Neutrophil (primary cell): Measurements from ENCODE around the gene RAI1.

Experiments
- H3K27ac ChIP-seq: fragments of 200-600 bp; sonication (generic); 2 replicates; pipeline ENCODE4 v1.5.1; 2016; ENCODE audit warnings: mild to moderate bottlenecking, moderate library complexity
- H3K27me3 ChIP-seq: fragments of 200-600 bp; sonication (generic); 2 replicates; pipeline ENCODE4 v1.6.0; 2016; ENCODE audit warnings: mild to moderate bottlenecking
- H3K36me3 ChIP-seq: fragments of 200-600 bp; sonication (generic); 2 replicates; pipeline ENCODE4 v1.5.1; 2017
- H3K4me1 ChIP-seq, 2 experiments: fragments of 200-600 bp in 1 of 2; sonication (generic) in 1 of 2; 1 replicate in 1 of 2; 2 replicates in 1 of 2; pipeline versions ENCODE4 v1.5.1 to v1.6.1; 2013 to 2016; ENCODE audit warnings: low read depth in 1 of 2, low read length in 1 of 2, mild to moderate bottlenecking in 1 of 2, moderate library complexity in 1 of 2; ENCODE audit not compliant: control insufficient read depth in 1 of 2, insufficient read depth in 1 of 2
- H3K4me3 ChIP-seq, 2 experiments: fragments of 200-600 bp in 1 of 2; sonication (generic) in 1 of 2; 1 replicate in 1 of 2; 2 replicates in 1 of 2; pipeline ENCODE4 v1.5.1; 2013 to 2016; ENCODE audit warnings: low read depth in 1 of 2, low read length in 1 of 2, mild to moderate bottlenecking in 1 of 2, moderate library complexity in 1 of 2
- H3K9me3 ChIP-seq: fragments of 200-600 bp; sonication (generic); 2 replicates; pipeline ENCODE4 v1.5.1; 2016
- TF ChIP-seq, protein P1 (sequence below): fragments of 200-600 bp; sonication (generic); IDR thresholded peaks from 2 replicates; pipeline ENCODE4 v1.5.1; 2016; ENCODE audit warnings: antibody characterized with exemption

Gene RAI1

GRCh38 chr17:17742688-17743390, 61.6 kb downstream of the RAI1 start:
- H3K4me3 ChIP-seq: no peak overlapping the region
- H3K36me3 ChIP-seq: no peaks in the 10 kb centered on the region

DNA sequence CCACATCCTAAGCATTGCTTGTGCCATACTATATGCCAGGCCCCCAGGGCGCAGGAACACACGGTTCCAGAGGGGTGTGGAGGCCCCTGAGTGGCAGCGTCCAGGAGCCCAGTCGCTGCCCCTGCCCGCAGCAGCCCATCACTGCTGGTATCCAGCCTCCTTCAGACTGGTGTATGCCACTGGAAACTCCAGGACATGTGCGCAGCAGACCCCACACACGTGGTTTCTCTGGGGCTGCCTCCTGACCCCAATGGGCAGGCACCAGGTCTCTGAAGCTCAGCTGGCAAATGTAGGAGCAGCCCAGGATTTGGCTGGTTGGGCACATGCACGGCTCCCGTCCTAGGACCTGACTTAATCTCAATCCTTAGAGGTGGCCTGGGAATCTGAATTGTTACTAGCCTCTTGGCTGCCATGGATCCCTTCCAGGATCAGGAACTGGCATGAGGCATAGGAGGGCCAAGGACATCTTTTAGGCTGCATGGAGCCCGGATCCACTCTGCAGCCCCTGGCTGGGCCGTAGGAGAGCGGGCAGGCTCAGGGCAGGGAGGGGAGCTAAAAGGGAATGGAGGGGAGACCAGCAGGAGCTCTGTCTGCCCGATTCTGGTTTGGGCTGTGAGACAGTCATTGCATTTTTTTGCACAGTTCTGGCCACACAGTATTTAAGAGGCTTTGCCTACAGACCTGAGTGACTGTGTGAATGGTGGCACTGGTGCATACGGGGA, 62.3 kb downstream of the RAI1 start:
- TF ChIP-seq, protein P1, sequence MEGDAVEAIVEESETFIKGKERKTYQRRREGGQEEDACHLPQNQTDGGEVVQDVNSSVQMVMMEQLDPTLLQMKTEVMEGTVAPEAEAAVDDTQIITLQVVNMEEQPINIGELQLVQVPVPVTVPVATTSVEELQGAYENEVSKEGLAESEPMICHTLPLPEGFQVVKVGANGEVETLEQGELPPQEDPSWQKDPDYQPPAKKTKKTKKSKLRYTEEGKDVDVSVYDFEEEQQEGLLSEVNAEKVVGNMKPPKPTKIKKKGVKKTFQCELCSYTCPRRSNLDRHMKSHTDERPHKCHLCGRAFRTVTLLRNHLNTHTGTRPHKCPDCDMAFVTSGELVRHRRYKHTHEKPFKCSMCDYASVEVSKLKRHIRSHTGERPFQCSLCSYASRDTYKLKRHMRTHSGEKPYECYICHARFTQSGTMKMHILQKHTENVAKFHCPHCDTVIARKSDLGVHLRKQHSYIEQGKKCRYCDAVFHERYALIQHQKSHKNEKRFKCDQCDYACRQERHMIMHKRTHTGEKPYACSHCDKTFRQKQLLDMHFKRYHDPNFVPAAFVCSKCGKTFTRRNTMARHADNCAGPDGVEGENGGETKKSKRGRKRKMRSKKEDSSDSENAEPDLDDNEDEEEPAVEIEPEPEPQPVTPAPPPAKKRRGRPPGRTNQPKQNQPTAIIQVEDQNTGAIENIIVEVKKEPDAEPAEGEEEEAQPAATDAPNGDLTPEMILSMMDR: no peak
- H3K36me3 ChIP-seq: no peaks in the 10 kb centered on the region

More at GRCh38 chr17:17742688-17743390, 61.6 kb downstream of the RAI1 start:
- no peak overlapping the region for H3K27ac ChIP-seq
- TF ChIP-seq, protein P1: no peak
- H3K4me1 ChIP-seq: no peaks in the 10 kb centered on the region
- H3K27me3 ChIP-seq: no peaks in the 10 kb centered on the region
- H3K9me3 ChIP-seq: no peaks in the 10 kb centered on the region

GRCh38 chr17:17744116-17744515, 62.9 kb downstream of the RAI1 start:
- no peak overlapping the region for H3K27ac ChIP-seq
- TF ChIP-seq, protein P1: no peak
- no peaks in the 10 kb centered on the region for H3K27me3 ChIP-seq
- H3K9me3 ChIP-seq: no peaks in the 10 kb centered on the region
- H3K36me3 ChIP-seq: no peaks in the 10 kb centered on the region
- H3K4me3 ChIP-seq: no peak overlapping the region
- H3K4me1 ChIP-seq: no peaks in the 10 kb centered on the region

More for the DNA sequence above, 62.3 kb downstream of the RAI1 start:
- Histone ChIP-seq H3K4me1 (no peaks in the 10 kb centered on the region), H3K9me3 (no peaks in the 10 kb centered on the region), H3K4me3 (no peak overlapping the region), H3K27ac (no peak overlapping the region), H3K27me3 (no peaks in the 10 kb centered on the region)

GRCh38 chr17:17745476-17746455, 64.5 kb downstream of the RAI1 start:
- Histone ChIP-seq H3K4me1 (peaks cover 11% of the 10 kb centered on the region in 2 experiments), H3K27me3 (no peaks in the 10 kb centered on the region), H3K9me3 (no peaks in the 10 kb centered on the region), H3K27ac (no peak overlapping the region), H3K36me3 (no peaks in the 10 kb centered on the region), H3K4me3 (no peak overlapping the region)
- TF ChIP-seq, protein P1: no peak

- Histone ChIP-seq H3K4me1 (peaks cover 32 to 34% of the 10 kb centered on the region in 2 experiments), H3K4me3 (no peak overlapping the region), H3K9me3 (no peaks in the 10 kb centered on the region), H3K36me3 (no peaks in the 10 kb centered on the region), H3K27me3 (no peaks in the 10 kb centered on the region), H3K27ac (no peak overlapping the region)
- TF ChIP-seq, protein P1: no peak
Measured at GRCh38 chr17:17748179-17748578, 66.9 kb downstream of the RAI1 start.
